Fibroblast of pulmonary artery (primary cell): ENCODE results near the gene PRSS50.

Experiments
- DNase-seq: peaks from one replicate; pipeline ENCODE4 v3.0.0-alpha.2; 2010; ENCODE audit warnings: low read depth
- H3K4me3 ChIP-seq: replicated peaks from 2 replicates; pipeline ENCODE4 v1.5.1; 2011; ENCODE audit warnings: low read depth, mild to moderate bottlenecking, control low read depth, low read length, moderate library complexity
- TF ChIP-seq, protein P1 (sequence below): IDR thresholded peaks from 2 replicates; pipeline ENCODE4 v1.5.1; 2011; ENCODE audit warnings: mild to moderate bottlenecking, control low read depth, low read length, inconsistent platforms; ENCODE audit errors: missing control alignments

Gene PRSS50

DNA sequence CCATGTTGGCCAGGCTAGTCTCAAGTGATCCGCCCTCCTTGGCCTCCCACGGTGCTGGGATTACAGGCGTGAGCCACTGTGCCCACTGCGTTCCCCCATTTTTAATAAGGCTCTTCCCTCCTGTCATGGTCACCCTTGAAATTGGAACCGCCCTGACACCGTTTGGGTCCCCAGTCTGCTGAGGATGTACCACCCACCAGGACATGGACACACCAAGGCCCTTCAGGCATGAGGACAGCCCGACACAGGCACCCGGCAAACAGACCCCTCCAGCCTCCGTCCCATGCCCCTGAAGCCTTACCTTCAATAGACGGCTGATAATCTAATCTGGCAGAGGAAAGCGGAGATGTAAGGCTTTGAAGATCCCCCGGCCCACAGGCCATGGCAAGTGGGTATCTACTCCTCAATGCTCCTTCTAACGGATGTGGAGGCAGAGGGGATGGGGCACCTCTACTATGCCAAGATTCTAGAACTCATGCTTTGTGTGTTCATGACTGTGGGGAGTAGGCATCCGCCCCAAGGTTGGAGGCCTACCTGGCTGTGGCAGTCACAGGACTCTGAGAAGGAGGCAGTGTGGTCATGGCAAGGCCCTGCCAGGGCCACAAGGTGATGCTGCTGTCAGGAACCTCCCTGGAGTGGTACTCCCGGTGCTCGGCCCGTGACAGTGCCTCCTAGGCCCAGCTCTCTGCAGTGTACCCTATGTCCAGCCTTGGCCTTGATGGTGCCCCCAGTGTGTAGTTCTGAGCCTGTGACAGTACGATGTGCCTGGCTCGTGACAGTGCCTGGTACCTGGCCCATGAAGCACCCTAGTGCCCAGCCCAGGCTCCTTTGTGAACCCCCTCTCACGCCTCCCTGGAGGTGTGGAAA is 18.6 kb upstream of the PRSS50 start:
- no peak overlapping the region for H3K4me3 ChIP-seq
- TF ChIP-seq, protein P1, sequence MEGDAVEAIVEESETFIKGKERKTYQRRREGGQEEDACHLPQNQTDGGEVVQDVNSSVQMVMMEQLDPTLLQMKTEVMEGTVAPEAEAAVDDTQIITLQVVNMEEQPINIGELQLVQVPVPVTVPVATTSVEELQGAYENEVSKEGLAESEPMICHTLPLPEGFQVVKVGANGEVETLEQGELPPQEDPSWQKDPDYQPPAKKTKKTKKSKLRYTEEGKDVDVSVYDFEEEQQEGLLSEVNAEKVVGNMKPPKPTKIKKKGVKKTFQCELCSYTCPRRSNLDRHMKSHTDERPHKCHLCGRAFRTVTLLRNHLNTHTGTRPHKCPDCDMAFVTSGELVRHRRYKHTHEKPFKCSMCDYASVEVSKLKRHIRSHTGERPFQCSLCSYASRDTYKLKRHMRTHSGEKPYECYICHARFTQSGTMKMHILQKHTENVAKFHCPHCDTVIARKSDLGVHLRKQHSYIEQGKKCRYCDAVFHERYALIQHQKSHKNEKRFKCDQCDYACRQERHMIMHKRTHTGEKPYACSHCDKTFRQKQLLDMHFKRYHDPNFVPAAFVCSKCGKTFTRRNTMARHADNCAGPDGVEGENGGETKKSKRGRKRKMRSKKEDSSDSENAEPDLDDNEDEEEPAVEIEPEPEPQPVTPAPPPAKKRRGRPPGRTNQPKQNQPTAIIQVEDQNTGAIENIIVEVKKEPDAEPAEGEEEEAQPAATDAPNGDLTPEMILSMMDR: no peak
- DNase-seq: no peak

DNA sequence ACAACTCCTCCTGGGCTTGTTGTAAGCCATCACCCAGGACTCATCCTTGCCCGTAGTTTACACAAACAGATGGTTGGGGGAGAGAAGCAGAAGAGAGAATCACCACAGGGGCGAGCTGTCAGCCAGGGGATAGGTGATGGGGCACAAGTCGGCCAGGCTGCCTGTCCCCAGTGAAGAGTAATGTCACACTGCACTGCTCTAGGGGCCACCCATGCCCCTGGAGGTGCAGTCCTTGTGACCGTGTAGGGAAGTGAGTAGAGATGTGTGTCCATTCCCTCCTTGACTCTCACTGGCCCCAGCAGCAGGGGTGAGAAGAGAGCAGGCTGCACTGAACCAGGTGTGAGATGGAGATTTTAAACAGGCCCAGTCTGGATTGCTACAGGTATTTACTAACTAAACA is 17.1 kb upstream of the PRSS50 start:
- TF ChIP-seq, protein P1: no peak
- H3K4me3 ChIP-seq: no peak overlapping the region
- no peak for DNase-seq

DNA sequence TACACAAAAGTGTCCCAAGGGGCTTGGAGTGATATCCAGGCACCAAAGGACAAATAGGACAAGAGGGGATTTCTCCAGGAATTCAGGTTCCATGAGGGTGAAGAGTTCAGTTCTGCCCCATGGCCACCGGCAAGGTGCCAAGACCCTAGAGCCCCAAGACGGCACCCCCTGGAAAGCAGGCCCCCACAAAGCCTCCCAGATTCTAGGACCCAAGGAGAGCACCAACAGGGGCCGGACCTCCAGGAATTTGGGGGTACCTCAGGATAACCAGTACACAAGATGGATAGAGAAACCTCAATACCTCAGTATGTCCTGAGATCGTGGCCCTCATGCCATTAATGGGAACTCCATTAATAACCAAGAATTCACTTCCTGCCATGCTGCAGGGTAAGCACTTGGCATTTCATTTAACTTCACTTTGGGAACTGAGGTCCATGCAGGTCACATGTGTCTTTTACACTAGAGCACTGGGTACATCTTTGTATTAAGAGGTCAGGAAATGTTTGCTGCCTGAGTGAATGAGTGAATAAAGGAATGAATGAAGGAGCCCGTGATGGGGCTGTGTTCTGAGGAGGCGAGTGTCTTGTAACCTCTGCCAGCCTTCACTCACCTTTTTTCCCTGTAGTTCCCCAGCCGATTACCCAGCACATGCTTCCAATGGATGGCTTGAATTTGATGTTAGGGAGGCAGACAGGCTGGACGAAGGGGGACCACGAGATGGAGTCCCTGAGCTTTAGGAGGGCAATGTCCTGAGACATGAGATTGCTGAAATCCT is 15.5 kb upstream of the PRSS50 start:
- DNase-seq: peak; percentile 37
- TF ChIP-seq, protein P1: peak; percentile 23

DNA sequence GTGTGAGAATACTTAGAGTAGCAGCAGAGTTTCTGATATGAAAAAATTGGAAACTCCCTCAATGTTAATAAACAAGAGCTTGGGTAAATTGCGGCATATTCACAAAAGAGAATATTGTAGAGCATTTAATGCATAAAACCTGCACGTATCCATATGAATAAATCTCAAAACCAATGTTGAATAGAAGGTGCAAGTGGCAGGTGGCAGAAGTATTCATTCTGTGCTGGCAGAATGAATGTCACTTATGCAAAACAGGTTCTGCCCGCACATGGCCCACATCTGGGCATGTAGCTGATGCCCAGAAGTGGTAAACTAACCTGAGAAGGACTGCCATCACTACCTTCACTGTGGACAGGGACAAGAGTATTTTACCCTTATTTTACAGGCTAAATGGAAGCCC is 14.1 kb upstream of the PRSS50 start:
- no peak overlapping the region for H3K4me3 ChIP-seq
- DNase-seq: no peak
- TF ChIP-seq, protein P1: no peak

More for the DNA sequence above, 15.5 kb upstream of the PRSS50 start:
- H3K4me3 ChIP-seq: no peak overlapping the region

DNA sequence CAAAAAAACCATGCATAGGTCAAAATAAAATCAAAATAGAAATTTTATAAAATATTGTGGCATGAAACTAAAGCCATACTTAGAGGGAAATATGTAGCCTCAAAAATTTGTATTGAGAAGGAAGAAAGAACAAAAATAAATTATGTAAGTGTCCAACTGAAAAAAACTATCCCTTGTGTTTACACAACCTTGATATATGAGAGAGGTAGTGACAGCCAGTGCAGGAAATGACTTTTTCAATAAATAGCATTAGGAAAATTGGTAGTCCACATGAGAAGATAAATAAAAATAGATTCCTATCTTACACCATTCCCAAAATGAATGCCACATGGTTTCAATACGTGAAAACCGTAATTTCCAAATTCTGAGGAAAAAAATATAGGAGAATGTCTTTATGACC is 13.2 kb upstream of the PRSS50 start:
- DNase-seq: no peak
- H3K4me3 ChIP-seq: no peak overlapping the region
- TF ChIP-seq, protein P1: no peak

DNA sequence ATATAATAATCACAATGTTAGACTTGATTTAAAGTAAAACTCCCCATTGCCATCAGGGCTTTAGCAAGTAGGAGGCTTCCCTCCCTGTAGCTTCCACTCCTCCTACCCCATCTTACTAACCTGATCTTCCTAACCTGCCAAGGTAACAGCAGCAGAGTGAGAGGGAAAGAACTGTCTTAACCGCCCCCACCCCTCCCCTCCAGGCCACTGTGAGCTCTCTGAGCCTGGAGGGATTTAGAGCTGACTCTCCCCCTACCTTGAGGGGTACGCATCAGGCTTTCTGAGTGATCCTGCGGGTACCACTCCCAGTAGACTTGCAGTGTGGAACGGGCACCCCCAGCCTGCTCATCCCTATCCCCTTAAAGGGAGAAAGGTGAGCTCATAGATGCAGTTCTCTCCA is 11.4 kb upstream of the PRSS50 start:
- no peak overlapping the region for H3K4me3 ChIP-seq
- DNase-seq: no peak
- TF ChIP-seq, protein P1: no peak
